Endothelial cell (in vitro differentiated cells): ENCODE results near the gene RGS14. TPM values are rescaled to one million over a fixed set of nuclear protein-coding genes. Genes with fewer than 3 reads are reported as not detected.

ENCODE experiments used
- DNase-seq: peaks from one replicate; pipeline ENCODE4 v3.0.0; 2021; ENCODE audit warnings: low spot score
- H3K27ac Mint-ChIP-seq: one replicate; pipeline ENCODE4 v1.8.0; 2021; ENCODE audit warnings: mixed read lengths, inconsistent platforms; ENCODE audit not compliant: unreplicated experiment
- H3K27me3 Mint-ChIP-seq: one replicate; pipeline ENCODE4 v1.8.0; 2021; ENCODE audit warnings: mild to moderate bottlenecking, moderate library complexity, mixed read lengths, inconsistent platforms; ENCODE audit not compliant: unreplicated experiment
- H3K36me3 Mint-ChIP-seq: one replicate; pipeline ENCODE4 v1.8.0; 2021; ENCODE audit warnings: mild to moderate bottlenecking, low read depth, mixed read lengths, inconsistent platforms; ENCODE audit not compliant: unreplicated experiment
- H3K4me1 Mint-ChIP-seq: one replicate; pipeline ENCODE4 v1.8.0; 2021; ENCODE audit warnings: mild to moderate bottlenecking, mixed read lengths, inconsistent platforms; ENCODE audit not compliant: unreplicated experiment
- H3K4me3 Mint-ChIP-seq: one replicate; pipeline ENCODE4 v1.8.0; 2021; ENCODE audit warnings: mild to moderate bottlenecking, mixed read lengths, inconsistent platforms; ENCODE audit not compliant: unreplicated experiment
- H3K9me3 Mint-ChIP-seq: one replicate; pipeline ENCODE4 v1.8.0; 2021; ENCODE audit warnings: mixed read lengths, inconsistent platforms; ENCODE audit not compliant: unreplicated experiment
- CTCF ChIP-seq: fragments of 200-600 bp; sonication (generic); IDR thresholded peaks from one replicate; pipeline ENCODE4 v1.5.0; 2021; ENCODE audit warnings: antibody characterized with exemption; ENCODE audit not compliant: unreplicated experiment
- total RNA-seq: library from RNA; stranded (reverse); fragmentation: NEBNext Ultra II Directional; extraction: Animal tissue kit (Norgen Biotek cat#: 25700); gene quantifications from one replicate; pipeline ENCODE4 v1.2.1, GENCODE V29; 2021; ENCODE audit not compliant: unreplicated experiment

RGS14 gene
- total RNA-seq, 1 donor from 2014 or later, result 21.8 TPM

- no peak overlapping the region for H3K4me3 Mint-ChIP-seq
- H3K36me3 Mint-ChIP-seq, result no peaks in the 10 kb centered on the region
- H3K9me3 Mint-ChIP-seq, result no peaks in the 10 kb centered on the region
- H3K27ac Mint-ChIP-seq, result peak overlapping the region; percentile 37
- peaks cover 33% of the 10 kb centered on the region for H3K4me1 Mint-ChIP-seq
- no peak for TF ChIP-seq CTCF
- H3K27me3 Mint-ChIP-seq, result peaks cover 25% of the 10 kb centered on the region
- no peak for DNase-seq
These were observed 2.4 kb upstream of the RGS14 start for GRCh38 chr5:177355162-177355867.

- no peak overlapping the region for H3K27ac Mint-ChIP-seq
- no peak overlapping the region for H3K4me3 Mint-ChIP-seq
- peaks cover 28% of the 10 kb centered on the region for H3K4me1 Mint-ChIP-seq
- H3K27me3 Mint-ChIP-seq, result peaks cover 25% of the 10 kb centered on the region
- no peaks in the 10 kb centered on the region for H3K9me3 Mint-ChIP-seq
- DNase-seq, result no peak
- no peaks in the 10 kb centered on the region for H3K36me3 Mint-ChIP-seq
- no peak for TF ChIP-seq CTCF
These were observed 1.9 kb upstream of the RGS14 start for GRCh38 chr5:177355868-177356168.

GRCh38 chr5:177356746-177357145 lies 978 bp upstream of the RGS14 start:
- H3K27me3 Mint-ChIP-seq, result peaks cover 22% of the 10 kb centered on the region
- peaks cover 26% of the 10 kb centered on the region for H3K4me1 Mint-ChIP-seq
- peak overlapping the region; percentile 98 for H3K27ac Mint-ChIP-seq
- no peak for TF ChIP-seq CTCF
- H3K4me3 Mint-ChIP-seq, result no peak overlapping the region
- H3K36me3 Mint-ChIP-seq, result no peaks in the 10 kb centered on the region
- no peaks in the 10 kb centered on the region for H3K9me3 Mint-ChIP-seq
- DNase-seq, result no peak

- peaks cover 26% of the 10 kb centered on the region for H3K4me1 Mint-ChIP-seq
- peak overlapping the region; percentile 98 for H3K27ac Mint-ChIP-seq
- DNase-seq, result no peak
- no peaks in the 10 kb centered on the region for H3K36me3 Mint-ChIP-seq
- TF ChIP-seq CTCF, result no peak
- no peak overlapping the region for H3K4me3 Mint-ChIP-seq
- no peaks in the 10 kb centered on the region for H3K9me3 Mint-ChIP-seq
- H3K27me3 Mint-ChIP-seq, result peaks cover 21% of the 10 kb centered on the region
These were observed 622 bp upstream of the RGS14 start for GRCh38 chr5:177357146-177357458.

- peaks cover 20% of the 10 kb centered on the region for H3K4me1 Mint-ChIP-seq
- no peak for DNase-seq
- no peaks in the 10 kb centered on the region for H3K36me3 Mint-ChIP-seq
- peaks cover 23% of the 10 kb centered on the region for H3K27me3 Mint-ChIP-seq
- H3K9me3 Mint-ChIP-seq, result no peaks in the 10 kb centered on the region
- TF ChIP-seq CTCF, result no peak
- no peak overlapping the region for H3K4me3 Mint-ChIP-seq
- H3K27ac Mint-ChIP-seq, result peak overlapping the region; percentile 86
These were observed 671 bp downstream of the RGS14 start for GRCh38 chr5:177358370-177358819.
